Kidney capillary endothelial cell (primary cell): ENCODE data around the gene LRRC8D.
"Not testable (repeated sequence)": the region's sequence is repeated elsewhere in the genome, so short reads cannot be mapped to it uniquely, and the experiment has no call there.

Source experiments
- DNase-seq: peaks from one replicate; pipeline ENCODE4 v3.0.0-alpha.2; 2018; ENCODE audit warnings: low spot score

The LRRC8D gene

DNA sequence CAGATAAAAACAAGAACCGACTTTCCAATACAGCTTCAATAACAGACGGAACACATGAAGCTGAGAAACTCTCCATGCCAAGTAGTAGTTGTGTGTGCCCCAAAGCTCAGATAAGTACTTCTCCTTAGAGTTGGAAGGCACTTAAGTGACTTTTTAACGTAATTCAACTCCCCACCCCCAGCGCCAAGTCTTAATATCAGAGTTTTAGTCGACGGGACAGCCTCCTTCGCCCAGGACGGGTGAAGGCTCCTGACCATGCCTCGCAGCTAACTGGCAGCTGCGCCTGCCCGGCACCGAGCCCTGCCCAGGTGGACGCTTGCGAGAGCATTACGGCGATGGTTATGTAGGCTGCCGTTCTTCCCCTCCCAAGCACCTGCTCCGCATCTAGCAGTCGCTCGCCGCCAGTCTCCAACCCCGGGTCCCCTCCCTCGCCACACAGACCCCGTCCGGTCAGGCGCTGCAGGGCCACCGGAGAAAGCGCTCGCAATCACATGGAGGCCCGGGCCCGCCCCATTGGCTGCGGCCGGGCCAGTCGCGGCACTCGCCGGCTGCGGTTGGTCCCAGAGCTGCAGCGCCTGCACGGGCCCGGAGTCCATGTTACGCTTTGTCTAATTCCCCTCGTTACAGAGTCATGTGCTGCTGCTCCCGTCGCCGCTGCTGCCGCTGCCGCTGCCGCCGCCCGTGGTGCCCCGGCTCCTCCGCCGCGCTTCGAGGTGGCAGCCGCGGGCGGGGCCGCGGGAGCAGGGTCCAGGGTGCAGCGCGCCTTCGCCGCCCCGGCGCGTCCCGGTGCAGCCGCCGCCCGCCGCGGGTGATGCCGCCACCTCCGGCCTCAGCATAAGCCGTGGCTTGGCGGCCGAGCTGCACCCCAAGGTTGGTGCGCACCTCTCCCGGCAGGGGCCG, at the start of gene LRRC8D:
Gene LRRC8D (plus strand): TSS at position 611 of the 900 bp plus-strand sequence. CDS start 112,037 bp downstream, outside the sequence.
- DNase-seq = peak; percentile 56

DNA sequence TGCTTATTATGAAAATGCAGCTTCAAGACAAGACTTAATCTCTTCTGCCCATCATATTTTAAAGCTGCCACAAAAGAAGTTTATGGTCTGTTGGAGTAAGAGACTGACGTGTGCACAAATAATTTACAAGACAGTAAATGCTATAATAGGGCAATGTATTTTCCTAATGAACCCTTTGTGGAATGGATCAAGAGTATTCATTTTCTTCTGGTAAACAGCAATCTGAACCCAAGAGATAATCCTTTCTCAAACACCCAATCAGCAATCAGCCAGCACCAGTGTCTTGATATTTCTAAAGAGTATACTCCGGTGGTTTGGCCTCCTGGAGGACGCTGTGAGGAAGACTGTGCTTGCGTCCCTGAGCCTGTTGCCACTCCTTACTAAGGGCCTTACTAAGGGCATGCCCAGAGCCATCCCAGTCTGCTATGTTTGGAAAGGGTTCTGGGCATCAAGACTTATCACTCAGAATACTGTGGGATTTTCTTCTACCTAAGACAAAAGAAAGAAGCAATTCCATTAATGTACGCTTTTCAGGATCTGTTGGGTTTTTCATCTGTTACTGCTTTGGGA, 48.8 kb upstream of the LRRC8D start:
- no peak for DNase-seq

DNA sequence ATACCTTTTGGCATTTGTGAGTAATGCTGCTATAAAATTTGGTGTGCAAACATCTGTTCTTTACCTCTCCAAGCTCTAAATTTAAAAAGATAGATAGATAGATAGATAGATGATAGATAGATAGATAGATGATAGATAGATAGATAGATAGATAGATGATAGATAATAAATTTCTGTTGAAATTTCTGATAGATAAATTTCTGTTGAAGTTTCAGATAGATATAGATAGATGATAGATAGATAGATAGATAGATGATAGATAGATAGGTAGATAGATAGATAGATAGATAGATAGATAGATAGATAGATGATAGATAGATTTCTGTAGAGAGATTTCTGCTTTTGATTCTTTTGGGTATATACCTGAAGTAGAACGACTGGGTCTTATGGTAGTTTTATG, 44.7 kb upstream of the LRRC8D start:
- DNase-seq = not testable (repeated sequence)

DNA sequence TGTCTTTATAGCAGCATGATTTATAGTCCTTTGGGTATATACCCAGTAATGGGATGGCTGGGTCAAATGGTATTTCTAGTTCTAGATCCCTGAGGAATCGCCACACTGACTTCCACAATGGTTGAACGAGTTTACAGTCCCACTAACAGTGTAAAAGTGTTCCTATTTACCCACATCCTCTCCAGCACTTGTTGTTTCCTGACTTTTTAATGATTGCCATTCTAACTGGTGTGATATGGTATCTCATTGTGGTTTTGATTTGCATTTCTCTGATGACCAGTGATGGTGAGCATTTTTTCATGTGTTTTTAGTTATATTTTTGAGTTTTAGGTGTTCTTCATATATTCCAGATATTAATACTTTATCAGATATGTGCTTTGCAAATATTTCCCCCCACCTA, 43.6 kb upstream of the LRRC8D start:
- DNase-seq = not testable (repeated sequence)

DNA sequence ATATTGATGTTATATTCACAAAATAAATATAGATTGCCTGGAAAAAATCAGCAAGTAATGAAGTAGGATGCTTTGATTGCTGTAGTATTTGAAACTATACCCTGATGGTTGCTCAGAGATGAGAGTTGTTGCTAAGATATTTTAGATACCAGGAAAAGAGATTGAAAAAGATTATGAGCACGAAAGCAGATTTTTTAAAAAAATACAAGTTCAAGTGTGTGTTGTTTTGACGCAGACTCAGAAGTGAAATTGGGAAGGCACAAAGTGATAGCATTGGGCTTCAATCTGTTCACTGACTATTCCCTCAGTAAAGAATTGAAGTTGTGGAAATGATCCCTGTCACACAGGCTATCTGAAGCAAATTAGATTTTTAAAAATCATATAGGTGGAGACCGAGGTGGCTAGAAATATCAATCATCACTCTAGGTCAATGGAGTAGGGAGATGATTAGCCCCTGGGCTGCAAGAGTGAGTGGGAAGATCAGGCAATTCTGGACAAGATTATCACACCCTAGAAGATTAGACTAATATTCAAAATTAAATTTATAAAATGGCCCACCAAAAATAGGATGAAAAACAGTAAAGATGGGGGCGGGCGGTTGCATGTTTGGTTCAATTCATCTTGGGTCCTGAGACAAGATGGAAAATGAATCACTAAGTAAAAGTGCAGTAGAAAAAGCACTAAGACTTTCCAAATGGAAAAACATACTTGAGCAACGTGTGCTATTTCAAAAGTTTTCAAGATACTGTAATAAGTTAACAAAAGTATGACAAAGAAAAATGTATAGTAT, 41.5 kb upstream of the LRRC8D start:
- DNase-seq = no peak

DNA sequence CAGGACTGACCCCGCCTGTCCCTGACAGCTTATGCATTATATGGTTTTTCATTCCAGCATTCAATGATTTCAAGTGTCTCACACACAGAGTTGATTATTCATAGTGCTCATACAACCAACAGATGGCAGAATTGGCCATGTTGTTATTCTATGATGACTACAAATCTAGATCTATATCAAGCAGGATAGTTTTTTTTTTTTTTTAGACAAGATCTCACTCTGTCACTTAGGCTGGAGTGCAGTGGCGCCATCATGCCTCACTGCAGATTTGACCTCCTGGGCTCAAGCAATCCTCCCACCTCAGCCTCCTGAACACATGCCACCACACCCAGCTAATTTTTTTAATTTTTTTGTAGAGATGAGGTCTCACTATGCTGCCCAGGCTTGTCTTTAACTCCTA, 40.1 kb upstream of the LRRC8D start:
- DNase-seq = no peak

DNA sequence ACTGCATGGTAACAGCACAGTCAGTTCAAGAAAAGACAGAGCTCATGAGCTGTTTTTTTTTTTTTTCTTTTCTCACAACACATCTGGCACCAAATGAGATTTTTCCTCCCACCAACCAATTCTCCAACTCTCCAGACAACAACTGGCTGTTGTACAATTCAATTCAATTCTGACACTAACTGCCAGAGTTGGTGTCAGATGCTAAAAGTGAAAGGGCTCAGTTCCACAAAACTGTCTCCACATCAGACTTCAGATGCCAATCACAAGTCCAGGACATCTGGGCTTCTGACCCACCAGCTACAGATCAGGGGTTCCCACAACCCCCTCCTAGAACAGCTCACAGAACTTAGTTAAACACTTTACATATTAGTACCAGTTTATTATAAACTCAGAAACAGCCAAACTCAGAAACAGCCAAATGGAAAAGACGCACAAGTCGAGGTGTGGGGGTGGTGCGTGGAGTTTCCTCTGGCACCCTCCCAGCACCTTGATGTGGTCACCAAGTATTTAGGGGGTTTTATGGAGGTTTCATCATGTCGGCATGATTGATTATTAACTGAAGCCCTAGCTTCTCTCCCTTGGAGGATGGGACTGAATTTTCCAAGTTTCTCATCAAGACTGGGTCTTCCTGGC, 39.2 kb upstream of the LRRC8D start:
- no peak for DNase-seq

DNA sequence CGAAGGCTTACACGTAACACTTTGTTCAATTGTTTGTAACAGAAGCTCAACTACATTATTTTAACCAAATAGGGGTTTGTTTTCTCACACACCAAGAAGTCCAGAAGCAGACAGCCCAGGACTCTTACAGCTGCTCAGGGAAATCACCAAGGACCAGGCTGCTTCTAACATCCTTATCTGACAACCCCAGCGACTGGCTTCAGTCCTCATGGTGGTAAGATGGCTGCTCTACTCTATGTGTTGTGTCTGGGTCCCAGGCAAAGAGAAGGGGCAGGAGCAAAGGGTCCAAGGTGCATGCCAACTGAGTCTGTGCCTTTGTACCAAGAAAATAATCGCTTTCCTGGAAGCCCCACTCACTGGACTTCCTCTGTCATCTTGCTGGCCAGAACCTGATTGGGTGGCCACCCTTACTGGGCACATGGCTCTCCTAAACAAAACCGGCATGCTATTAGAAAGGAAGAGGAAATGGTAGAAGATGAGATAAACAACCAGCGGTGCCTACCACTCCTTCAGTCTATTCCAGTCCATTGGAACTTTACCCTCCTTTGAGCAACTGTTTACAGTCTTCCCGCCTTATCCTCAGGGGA, 34.1 kb upstream of the LRRC8D start:
- no peak for DNase-seq

DNA sequence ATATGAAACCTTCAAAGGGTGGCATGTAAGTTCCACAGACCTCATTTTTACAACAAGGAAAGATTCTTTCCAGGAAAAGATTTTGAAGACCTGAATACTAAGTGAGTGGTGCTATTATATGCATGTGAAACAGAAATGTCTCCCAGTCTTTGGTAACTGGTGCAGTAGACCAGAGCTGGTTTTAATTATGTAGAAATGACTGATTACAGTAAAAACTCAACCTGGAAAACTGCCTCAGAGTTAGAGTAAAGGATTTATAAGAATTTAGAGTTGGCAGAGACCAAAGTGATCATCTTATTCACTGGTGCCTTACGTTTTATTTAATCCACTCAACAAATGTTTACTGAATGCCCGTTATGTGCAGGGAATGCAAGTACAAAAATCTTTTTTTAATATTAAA, 30.2 kb upstream of the LRRC8D start:
- no peak for DNase-seq

DNA sequence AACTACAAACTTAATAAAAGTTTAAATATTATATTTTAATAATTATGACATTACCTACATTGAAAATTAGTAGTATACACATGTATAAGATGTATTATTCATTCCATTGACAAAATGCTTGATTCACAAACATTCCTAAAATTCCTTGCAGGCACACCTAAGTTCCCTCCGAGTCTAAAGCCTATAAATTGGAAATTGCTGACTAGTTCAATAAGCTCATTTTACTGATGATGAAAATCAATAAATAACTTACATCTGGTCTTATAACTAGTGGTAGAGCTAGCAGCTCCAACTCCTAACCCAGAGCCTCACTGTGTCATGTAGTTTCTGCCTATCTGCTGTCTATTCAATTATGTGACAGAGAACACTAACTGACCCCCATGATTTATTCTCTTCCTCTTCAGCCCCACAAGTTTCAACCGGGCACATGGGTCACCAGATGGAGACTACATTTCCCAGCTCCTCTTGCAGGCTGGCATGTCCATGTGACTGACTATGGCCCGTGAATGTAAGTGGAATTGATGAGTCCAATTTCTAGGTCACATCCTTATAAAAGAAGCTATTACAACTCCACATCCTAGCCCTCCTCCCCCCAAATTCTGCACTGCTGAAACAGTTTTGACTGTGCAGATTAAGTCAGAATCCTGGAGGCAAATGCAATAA, 29.6 kb upstream of the LRRC8D start:
- no peak for DNase-seq

DNA sequence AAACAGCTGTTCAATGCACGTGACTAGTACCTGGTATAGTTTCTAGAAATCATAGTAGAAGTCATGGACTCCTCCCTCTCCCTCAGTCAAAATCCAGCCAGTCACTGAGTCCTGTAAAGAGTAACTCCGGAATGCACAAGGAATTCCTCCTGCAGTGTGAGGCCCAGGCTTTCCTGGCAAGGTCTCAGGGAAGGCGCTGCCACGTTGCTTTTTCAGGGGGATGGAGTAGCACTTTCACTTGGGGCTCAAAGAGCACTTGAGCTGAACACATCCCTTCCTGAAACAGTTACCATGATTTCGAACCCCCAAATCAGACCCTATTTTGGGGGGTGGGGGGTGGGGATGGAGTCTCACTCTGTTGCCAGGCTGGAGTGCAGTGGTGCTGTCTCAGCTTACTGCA, 26.4 kb upstream of the LRRC8D start:
- no peak for DNase-seq

DNA sequence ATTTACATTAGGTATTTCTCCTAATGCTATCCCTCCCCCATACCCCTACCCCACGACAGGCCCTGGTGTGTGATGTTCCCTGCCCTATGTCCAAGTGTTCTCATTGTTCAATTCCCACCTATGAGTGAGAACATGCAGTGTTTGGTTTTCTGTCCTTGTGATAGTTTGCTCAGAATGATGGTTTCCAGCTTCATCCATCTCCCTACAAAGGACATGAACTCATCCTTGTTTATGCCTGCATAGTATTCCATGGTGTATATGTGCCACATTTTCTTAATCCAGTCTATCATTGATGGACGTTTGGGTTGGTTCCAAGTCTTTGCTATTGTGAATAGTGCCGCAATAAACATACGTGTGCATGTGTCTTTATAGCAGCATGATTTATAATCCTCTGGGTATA, 25.3 kb upstream of the LRRC8D start:
- not testable (repeated sequence) for DNase-seq

DNA sequence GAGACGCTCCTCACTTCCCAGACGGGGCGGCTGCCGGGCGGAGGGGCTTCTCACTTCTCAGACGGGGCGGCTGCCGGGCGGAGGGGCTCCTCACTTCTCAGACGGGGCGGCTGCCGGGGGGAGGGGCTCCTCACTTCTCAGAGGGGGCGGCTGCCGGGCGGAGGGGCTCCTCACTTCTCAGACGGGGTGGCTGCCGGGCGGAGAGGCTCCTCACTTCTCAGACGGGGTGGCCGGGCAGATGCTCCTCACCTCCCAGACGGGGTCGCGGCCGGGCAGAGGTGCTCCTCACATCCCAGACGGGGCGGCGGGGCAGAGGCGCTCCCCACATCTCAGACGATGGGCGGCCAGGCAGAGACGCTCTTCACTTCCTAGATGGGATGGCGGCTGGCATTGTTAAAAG, 23.0 kb upstream of the LRRC8D start:
- DNase-seq = not testable (repeated sequence)

DNA sequence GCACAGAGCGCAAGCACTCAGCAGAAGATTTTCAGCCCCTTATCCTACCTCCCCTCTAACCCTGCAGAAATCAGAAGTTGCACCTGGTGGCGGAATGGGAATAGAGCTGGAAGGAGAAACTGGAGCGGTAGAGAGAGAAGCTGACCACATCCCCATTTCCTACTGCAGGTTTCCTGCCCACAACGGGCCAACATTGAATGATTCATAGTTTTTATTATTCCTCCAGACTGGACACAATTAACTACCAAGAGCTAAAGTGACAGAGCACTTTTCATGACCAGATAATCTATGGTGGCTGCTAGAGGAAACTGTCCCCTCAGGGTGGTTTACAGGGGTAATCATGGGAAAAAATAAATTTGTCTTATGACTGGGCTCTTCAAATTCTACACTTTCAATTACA, 21.3 kb upstream of the LRRC8D start:
- no peak for DNase-seq

DNA sequence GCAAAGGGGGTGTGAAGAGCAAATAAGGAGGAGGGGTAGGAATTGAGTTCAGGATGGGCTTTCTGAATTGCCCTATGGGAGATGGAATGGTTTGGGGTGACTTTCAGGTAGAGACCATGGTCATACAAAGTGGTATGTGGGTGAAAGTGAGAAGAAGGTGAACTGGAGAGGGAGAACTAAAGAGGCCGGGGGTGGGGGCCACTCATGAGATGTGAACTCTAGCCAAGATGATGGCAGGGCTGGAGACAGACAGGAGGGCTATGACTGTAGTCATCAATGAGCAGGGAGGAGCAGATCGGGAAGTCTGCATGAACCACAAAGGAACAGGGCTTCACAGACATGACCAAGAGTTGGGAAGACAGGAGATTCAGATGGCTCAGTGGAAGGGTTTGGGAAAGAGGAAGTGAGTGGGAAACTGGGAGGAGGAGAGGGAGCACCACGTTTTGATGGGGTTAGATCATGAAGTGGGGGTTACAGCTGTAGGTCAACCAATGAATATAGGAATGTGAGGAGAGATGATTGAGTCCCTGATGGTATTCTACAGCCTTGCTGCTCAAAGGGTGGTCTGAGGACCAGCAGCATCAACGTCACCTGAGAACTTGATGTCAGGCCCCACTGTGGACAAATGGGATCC, 20.7 kb upstream of the LRRC8D start:
- no peak for DNase-seq

DNA sequence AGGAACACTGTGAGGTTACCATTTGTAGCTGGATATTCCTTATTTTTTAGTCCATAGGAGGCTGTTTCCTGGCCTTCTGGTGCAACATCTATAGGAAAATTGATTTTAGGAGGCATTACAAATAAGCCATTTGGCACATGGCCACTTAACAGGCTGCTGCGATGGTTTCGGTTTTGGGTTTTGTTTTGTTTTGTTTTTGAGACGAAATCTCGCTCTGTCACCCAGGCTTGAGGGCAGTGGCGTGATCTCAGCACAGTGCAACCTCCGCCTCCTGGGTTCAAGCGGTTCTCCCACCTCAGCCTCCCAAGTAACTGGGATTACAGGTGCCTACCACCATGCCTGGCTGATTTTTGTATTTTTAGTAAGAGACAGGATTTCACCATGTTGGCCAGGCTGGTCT, 20.1 kb upstream of the LRRC8D start:
- DNase-seq = no peak

DNA sequence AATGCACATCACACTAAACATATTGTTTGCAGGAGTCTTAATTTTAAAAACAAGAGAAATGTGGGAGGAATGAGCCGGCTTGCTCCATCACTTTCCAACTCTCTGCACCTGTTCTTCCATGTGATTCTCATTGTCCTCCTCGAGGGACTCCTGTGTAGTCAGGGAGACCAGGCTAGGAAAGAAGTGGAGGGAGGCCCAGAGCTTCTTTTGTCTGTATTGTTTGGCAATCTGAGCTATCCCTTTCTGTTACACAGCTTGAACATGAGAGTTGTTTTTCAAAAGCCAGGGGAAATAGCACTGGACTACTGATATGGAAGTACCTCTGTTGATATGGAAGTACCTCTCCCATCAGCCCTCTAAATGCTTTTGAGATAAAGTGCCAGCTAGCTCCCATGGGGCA, 18.8 kb upstream of the LRRC8D start:
- no peak for DNase-seq

DNA sequence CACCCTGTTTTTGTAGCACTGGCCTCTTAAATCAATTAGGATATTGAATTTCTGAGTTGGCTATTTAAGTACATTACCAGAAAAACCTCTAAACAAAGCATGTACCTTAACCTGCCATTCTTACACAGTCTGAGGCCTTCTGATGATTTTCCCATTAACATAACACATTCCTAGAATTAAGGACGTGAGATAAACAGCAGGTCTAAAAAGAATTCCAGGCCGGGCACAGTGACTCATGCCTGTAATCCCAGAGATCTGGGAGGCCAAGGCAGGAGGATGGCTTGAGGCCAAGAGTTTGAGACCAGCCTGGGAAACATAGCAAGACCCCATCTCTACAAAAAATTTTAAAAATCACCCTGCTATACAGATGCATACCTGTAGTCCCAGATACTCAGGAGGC, 18.0 kb upstream of the LRRC8D start:
- no peak for DNase-seq

DNA sequence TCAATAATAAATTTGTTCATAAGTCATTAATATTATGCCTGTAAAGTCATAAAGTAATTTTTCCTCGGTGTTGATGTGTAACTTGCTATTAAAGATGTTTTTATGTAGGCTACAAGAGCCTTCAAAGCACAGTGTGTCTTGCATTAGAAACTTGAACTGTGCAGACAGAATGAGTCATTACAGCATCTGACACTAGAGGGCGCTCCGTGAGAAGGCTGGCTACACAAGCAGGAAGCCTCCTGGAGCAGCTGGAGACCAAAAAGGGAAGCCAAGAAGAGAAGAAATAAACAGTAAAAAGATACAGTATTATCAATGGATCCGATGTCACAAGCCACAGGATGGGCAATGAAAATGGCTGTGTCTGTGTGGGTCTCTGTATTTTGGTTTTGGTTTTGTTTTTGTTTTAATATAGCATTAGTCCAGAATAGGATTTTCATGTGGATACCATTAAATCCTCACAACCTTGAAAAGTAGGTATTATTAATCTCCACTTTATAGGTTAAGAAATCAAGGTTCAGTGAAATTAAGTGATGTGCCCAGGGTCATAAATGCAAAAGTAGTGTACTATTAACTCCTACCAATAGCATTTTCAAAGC, 16.1 kb upstream of the LRRC8D start:
- peak; percentile 73 for DNase-seq

DNA sequence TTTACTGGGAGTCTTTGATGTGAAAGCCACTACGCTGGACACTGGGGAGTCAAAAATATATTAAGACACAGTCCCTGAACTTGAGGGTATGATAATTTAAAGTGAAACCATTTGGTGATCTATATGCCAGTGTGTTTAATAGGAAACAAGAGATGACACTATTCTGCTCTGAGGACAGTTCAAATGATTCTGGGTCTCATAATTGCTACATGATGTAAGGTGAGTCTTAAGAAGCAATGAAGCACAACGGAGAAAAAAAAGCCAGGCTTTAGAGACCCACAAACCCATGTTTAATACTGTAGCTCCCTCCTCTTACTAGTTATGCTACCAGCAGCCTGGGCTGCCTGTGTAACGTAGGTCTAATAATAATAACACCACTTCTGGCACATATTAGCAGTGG, 14.2 kb upstream of the LRRC8D start:
- DNase-seq = no peak

DNA sequence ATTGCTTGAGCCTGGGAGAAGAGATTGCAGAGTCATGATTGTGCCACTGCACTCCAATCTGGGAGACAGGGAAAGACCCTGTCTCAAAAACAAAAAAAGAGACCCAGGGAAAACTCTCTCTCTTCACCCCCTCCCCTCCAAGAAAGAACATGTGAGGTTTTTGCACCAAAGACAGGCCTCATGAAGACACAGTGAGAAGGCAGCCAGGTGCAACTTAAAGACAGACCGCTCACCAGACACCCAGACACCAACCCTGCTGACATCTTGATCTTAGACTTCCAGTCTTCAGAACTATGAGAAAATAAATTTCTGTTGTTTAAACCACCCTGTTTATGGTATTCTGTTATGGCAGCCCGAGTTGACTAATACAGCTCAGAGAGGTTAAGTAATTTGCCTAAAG, 13.3 kb upstream of the LRRC8D start:
- no peak for DNase-seq
